GM19455 (cell line): Measurements from ENCODE around the gene ATAD3C.
"Not testable (repeated sequence)": the region's sequence is repeated elsewhere in the genome, so short reads cannot be mapped to it uniquely, and the experiment has no call there.

Experiments used
- ATAC-seq: cut with Tn5 transposase; IDR thresholded peaks from one replicate; pipeline ENCODE4 v1.9.1; 2021; ENCODE audit not compliant: unreplicated experiment

ATAD3C gene

DNA sequence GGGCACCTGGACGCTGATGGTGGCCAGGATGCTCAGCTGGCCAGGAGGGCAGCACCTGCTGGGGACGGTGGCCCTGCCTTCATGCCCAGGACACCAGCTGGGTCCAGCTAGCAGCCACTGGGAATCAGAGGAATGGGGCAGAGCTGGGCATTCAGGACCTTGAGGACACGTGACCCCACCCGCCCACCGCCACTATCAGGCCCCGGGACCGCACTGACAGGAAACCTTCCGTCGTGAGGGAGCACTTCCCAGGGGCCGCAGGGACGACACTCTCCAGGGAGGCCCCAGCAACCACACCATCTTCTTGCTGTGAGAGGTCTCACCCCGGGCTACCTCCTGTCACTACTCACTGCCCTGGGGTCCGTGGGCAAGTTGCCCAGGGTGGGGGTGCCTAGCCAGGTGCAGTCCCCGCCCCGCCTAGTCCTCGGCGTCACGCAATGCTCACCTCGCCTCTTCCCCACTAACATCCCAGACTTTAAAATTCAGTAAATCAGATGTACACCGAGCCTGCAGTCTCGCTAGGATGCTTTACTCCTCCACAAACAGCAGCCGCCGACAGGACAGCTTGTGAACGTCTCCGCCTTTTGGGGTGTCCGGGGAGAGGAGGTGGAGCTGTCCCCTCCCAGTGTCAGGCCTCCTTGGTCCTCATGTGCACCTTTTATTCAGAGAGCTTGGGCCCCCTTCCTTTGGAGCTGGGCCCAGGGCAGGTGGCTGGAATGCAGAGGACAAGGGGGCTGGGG is 9.1 kb upstream of the ATAD3C start:
- ATAC-seq: no peak

DNA sequence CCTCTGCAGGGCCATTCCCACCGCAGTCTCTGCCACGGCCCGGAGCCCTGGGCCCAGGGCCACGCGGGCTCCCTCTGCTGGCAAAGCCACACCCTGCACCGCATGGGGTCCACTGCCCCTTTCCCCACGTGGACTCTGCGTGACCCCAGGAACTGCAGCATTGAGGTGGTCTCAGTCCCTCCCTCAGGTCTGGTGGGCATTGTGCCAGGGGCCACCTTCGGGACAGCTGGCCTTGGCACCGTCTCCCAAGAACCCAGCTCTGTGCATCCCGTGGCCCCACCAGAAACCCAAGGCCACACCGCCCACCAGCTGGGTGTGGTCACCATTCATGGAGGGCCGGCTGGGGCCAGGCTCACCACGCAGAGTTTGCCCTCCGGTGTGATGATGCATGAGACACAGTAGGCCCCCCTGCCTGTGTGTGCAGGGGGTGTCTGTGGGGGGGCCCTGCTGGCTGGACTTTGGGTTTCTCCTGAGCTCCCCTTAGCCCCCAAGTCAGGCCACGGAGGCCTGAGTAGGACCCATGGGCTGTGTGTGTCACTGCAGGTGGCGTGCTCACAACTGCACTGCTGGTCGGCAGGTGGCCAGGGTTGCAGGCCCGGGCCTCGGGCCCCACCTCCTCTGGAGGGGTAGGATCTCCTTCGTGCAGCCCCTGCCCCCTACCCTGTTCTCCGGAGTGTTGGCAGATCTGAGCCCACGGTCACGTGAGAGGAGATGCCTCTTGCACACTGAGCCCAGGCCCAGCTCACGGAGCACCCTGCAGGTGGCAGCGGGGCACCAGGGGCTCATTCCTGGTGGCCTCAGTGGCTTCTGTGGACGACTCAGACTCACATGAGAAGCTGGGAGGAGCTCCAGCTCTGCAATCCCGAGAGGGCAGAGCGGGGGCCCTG is 8.2 kb upstream of the ATAD3C start:
- no peak for ATAC-seq

DNA sequence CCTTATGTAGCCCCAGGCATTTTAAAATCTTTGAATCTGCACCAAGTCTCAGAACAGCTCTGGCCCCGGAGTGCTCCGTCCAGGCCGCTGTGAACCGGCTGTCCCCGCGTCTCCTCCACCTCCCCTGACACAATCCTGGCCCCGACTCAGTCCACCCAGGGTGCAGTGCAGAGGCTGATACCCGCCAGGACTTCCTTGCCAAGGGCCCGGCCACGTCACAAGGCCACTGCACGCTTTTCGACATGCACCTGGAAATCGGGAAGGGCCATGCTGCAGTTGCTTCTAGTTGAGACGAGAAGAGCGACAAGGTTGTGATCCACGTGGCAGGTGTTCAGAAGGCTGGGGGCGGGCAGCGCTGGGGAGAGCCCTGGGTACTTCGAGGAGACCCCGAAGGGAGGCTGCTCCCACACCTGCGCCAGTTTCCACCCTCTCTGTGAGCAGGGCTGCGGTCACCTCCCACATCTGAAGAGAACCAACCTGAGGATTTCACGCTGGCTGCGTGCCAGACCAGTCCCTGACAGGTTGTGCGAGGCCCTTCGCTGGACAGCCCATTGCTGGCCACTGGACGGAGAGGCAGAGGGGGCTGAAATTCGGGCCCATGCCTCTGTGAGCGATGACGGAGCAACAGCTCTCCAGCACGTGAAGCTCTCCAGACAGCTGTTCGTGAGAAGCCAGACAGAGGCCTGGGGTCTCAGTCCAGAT is 7.3 kb upstream of the ATAD3C start:
- no peak for ATAC-seq

DNA sequence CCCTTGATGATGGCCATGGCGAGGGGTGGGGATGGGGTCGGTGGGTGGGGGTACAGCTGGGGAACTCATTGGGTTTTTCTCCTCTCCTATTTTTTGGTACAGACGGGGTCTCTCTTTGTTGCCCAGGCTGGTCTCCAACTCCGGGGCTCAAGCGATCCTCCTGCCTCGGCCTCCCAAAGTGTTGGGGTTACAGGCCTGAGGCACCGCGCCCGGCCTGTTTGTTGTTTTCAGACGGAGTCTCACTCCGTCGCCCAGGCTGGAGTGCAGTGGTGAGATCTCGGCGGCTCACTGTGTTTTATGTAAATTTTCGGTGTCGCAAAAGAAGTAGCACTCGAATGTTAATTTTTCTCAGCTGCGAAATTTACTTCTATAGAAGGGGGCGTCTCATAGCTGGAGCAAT is 2.9 kb upstream of the ATAD3C start:
- ATAC-seq: not testable (repeated sequence)

DNA sequence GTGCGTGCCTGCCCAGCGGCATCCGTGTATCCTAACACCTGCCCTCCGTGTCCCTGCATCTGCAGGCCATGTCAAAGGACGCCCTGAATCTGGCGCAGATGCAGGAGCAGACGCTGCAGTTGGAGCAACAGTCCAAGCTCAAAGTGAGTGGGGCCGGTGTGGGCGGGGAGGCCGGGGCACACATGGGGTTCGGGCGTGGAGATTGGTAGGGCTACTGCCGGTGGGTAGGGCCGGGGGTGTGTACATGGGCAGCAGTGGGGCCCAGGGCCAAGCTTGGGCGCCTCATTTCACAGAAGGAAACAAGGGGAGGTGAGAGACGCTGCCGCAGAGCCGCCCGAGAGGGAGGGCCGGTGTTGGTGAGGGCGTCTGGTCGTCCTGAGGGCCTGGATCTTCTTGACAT is 1.1 kb downstream of the ATAD3C start:
- not testable (repeated sequence) for ATAC-seq

DNA sequence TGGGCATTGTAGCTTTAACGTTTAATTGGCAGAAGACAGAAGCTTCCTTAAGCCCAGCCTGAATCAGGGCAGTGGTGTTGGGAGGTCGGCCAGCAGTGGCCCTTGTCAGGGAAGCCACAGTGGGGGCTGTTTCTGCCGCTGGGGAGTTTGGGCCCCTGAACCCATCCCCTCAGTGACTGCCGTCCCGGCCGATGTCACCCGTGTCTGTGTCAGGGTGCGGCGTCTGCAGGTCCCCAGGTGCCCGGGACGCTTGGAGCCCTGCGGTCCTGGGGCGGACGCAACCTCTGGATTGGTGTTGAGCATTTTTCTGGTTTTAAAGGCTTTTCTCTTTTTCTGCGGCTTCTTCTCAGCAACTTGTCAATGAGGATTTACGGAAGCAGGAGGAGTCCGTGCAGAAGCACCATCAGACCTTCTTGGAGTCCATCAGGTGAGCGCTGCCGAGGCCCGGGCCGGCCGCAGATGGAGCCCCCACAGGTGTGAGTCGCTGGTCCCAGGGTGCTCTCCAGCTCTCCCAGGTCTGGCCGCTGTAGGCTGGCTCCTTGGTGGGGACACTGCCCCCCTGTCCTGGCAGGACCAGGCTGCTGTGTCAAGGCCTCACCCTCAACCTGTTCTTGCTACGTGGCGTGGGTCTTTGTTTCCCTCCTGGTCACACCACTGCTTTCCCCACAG is 2.3 kb downstream of the ATAD3C start:
- no peak for ATAC-seq

DNA sequence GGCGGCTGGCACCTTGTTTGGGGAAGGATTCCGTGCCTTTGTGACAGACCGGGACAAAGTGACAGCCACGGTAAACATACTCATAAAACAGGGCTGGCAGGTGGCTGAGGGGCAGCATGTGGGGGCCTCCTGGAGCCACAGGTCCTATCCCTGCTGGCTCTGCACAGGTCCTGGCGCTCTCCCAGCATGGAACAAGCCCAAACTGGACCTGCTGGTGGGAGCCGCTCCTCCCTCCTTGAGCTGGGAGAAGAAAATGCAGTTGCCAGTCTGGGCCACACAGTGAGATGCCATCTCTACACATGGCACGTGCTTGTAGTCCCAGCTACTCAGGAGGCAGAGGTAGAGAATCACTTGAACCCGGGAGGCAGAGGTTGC is 2.9 kb downstream of the ATAD3C start:
- not testable (repeated sequence) for ATAC-seq

DNA sequence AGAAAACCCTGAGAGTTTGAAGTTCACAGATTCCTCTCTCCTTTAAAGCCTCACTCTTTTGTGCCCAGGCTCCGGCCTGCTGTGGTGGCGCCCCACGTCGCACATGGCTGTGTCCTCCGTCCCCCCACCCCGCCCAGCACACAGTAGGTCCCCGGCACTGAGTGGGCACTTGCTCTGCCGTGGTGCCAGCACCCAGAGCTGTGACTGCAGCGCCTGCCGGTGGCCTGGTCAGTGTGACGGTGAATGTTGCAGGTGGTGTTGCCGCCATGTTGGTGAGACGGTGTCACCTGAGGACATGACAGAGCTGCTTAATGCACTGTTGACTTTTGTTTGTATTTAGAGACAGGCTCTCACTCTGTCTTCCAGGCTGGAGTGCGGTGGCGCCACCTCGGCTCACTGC is 3.4 kb downstream of the ATAD3C start:
- no peak for ATAC-seq

DNA sequence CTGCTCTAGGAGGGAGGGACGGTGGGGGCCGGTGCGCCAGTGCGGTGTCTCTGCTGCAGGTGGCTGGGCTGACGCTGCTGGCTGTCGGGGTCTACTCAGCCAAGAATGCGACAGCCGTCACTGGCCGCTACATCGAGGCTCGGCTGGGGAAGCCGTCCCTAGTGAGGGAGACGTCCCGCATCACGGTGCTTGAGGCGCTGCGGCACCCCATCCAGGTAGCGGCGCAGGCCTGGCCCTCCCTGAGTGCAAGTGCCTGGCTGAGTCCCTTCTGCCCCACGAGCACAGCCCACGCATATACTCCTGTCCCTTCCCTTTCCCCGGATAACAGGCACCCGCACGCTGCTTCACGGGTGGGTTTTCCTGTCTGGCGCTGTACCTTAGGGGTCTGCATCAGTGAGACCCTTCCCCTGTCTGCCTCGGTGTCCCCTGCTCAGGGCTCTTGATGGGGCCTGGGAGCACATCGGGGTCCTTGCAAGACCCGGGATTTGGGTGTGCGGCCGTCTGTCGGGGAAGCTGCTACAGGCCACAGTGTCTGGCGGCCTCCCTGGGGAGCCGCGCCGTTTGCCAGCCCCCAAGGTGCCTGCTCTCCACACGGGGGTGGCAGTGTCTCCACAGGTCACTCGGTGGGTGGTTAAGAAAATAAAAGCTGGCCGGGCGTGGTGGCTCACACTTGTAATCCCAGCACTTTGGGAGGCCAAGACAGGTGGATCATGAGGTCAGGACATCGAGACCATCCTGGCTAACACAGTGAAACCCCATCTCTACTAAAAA is 5.0 kb downstream of the ATAD3C start:
- not testable (repeated sequence) for ATAC-seq

DNA sequence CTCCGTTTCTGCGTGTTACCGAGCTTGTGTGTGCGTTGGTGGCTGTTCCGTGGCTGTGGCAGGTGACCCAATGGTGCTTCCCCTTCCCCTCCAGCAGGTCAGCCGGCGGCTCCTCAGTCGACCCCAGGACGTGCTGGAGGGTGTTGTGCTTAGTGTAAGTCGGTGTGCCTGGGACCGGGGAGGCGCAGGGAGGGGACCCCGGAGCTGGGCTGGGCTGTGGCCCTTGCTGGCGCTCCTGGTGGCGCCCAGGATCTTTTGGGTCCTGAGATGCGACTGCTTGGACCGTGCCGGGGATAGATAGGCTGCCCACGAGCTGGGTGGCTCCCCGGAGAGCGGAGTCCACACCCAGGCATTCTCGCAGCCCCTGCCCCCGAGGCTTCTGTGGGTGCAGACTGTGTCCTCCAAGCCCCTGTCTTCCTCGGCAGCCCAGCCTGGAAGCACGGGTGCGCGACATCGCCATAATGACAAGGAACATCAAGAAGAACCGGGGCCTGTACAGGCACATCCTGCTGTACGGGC is 5.9 kb downstream of the ATAD3C start:
- ATAC-seq: no peak

DNA sequence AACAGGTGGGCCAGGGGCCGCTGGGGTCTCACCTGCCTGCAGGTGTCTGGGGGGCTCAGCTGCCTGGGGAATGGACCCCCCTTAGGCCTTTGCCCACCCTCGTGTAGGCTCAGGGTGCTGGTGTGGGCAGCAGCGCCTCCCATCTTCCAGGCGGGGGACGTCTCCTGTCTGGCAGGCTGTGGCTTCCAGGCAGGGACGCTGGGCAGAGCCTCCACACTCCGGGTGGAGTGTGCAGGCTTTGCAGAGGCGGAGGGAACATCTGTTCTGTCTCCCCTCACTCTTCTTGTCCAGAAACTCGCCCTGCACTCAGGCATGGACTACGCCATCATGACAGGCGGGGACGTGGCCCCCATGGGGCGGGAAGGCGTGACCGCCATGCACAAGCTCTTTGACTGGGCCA is 6.4 kb downstream of the ATAD3C start:
- not testable (repeated sequence) for ATAC-seq

DNA sequence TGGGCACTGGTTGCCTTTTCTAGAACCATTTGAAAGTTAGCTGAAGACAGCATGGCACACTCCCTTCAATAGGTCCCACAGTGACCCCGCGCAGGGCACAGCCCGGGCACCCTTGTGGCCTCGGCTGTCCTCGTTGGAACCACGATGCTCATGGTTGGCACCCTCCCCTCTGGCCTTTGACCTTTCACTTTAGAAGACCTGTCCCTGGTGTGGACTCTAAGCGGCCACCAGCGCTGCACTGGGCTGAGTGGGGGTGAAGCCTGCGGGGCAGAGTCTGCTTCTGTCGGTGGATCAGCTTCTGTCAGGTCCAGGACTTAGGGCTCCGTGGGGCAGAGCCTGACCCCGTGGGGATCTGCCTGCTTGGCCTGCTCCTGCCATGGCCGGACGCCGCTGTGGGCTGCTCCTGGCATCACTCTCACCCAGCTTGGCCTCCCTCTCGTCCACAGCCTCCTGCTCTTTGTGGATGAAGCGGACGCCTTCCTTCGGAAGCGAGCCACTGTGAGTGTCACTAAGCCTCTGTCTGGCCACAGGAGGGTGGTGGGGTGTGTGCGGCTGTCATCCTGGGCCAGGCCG is 7.3 kb downstream of the ATAD3C start:
- not testable (repeated sequence) for ATAC-seq

DNA sequence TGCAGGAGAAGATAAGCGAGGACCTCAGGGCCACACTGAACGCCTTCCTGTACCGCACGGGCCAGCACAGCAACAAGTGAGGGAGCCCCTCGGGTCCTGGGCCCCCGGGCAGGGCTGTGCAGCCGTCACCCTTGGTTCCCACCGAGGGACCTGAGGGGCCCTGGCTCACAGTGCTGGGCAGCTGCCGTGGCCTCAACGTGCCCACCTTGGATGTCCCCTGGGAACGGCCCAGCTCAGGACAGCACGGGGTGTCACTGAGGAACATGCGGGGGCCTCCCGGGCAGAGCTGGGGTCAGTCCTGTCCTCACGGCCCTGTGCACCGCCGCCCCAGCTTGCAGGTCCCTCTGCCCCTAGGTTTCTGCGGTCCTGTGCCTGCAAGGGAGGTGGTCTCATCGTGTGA is 9.7 kb downstream of the ATAD3C start:
- ATAC-seq: not testable (repeated sequence)

DNA sequence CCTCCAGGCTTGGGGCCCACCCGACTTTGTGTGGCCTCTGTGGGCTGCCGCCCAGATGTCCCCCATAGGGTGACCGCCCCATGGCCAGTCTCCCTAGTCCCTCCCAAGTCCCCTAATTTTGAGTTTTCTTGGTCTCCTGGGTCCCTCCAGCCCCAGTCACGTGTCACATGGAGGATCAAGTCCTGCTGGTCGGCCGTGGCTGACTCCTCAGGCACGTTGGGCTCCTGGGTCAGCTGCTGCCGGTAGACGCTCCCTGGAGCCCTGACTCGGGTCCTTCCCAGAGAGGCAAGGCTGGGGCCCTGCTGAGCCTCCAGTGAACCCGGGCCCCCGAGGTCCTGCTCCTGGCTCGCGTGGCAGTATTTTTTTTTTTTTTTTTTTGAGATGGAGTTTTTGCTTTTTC is 10.2 kb downstream of the ATAD3C start:
- ATAC-seq: not testable (repeated sequence)

DNA sequence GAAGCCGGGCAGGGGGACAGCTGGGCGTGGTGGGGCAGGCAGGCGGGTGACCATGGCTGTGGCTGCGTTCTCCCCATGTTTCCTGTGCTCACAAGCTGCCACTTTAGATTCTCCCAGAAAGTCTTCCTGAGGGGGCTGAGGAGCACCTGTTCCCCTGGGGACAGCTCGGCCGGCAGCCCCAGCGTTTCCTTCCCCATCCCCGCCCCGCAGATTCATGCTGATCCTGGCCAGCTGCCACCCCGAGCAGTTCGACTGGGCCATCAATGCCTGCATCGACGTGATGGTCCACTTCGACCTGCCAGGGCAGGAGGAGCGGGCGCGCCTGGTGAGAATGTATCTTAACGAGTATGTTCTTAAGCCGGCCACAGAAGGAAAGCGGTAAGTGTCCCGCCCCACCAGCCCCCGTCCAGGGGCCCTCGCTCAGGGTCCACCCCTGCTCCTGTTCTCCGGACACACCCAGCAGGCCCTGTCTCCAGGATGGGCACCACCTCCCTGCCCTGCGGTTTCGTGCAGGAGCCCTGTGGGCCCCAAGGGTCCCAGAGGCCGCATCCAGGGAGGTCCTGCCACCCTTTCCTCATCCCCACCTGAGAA is 11.1 kb downstream of the ATAD3C start:
- no peak for ATAC-seq

DNA sequence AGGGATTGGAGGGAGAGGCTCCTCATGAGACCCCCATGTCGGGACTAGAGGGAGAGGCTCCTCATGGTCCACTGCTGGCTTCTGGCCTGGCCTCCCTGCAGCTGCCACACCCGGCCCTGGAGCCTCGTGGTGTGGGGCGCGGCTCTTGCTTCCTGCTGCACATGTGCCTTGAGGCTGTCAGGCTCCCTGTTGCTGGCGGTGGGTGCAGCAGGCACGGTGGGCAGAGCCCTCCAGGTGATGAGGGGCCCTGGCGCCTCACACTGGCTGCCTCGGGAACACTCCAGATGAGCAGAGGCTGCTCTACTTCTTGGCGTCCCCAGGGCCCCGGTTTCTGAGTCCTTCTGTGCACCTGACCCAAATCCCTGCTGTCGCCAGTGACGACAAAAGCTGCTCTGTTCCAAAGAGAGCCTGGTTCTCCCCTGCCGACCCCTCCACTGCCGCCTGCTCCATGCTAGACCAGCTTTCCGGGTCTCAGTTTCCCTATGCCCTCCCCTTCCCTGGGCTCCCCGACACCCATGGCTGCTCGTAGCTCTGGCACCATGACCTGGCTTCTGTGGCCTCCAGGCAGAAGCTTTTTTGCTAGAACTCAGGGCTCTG is 12.3 kb downstream of the ATAD3C start:
- ATAC-seq: no peak

DNA sequence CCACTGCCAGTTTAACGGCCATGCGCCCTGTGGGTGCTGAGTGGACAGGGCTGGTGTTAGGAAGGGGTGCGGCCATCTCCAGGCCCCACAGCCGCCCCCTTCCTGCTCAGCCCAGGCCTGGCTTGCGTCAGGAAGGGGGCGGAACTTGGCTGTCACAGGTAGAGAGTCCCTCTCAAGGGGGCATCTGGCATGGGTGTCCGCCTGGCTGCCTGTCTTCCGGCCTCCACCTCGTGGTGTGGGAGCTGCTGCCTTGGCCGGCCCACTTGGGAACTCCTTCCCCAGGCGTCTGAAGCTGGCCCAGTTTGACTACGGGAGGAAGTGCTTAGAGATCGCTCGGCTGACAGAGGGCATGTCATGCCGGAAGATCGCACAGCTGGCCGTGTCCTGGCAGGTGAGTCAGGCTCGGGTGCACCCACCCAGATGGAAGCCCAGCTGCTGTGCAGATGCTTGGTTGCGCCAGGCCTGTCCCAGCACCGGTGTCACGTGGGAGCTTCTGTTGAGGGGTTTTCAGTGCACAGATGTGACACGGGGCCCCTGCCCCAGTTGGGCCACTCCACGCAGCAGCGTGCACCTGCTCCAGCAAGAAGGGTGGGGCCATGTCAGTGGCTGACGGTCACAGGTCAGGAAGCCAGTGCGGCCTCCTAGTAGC is 13.0 kb downstream of the ATAD3C start:
- ATAC-seq: no peak

DNA sequence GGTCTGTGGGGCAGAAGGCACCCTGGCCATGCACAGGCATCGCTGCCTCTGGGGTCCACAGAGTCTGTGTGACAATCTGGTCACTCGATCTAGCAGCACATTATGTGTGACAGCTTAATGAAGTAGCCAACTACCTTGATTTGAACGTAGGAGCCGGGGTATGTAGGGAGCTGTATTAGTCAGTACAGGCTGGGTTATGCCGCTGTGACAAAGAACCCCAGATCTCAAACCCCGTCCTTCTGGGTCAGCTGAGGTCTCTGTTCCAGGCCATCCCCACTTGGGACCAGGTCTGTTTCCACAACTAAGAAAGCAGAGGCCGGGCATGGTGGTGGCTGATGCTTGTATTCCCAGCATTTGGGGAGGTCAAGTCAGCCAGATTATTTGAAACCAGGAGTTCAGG is 13.8 kb downstream of the ATAD3C start:
- ATAC-seq: no peak
